Activated CD4-positive, alpha-beta T cell treated with anti-CD3 and anti-CD28 coated beads, Interleukin-2, Interleukin-6, amounts not matched to agents 100 ng/mL and 50 ng/mL, durations not matched to agents 16 hours and 8 hours (primary cell): ENCODE results near the gene TMUB2.
"Not testable (repeated sequence)": the region's sequence is repeated elsewhere in the genome, so short reads cannot be mapped to it uniquely, and the experiment has no call there.

Experiments used
- DNase-seq: peaks from one replicate; pipeline ENCODE4 v3.0.0-alpha.2; 2020

The TMUB2 gene

GRCh38 chr17:44219616-44220212, 32.9 kb downstream of the TMUB2 start, which contains the start of gene UBTF:
UBTF (minus strand) TSS chr17:44219675; CDS start chr17:44218229, 1,446 bp downstream.
- peak; percentile 69 for DNase-seq

- DNase-seq, result peak; percentile 64
Measured at GRCh38 chr17:44220213-44221083, 33.7 kb downstream of the TMUB2 start.

- DNase-seq, result peak; percentile 78
Measured at GRCh38 chr17:44221084-44221861, 34.5 kb downstream of the TMUB2 start.

- no peak for DNase-seq
Measured at GRCh38 chr17:44221862-44222111, 35.0 kb downstream of the TMUB2 start.

DNA sequence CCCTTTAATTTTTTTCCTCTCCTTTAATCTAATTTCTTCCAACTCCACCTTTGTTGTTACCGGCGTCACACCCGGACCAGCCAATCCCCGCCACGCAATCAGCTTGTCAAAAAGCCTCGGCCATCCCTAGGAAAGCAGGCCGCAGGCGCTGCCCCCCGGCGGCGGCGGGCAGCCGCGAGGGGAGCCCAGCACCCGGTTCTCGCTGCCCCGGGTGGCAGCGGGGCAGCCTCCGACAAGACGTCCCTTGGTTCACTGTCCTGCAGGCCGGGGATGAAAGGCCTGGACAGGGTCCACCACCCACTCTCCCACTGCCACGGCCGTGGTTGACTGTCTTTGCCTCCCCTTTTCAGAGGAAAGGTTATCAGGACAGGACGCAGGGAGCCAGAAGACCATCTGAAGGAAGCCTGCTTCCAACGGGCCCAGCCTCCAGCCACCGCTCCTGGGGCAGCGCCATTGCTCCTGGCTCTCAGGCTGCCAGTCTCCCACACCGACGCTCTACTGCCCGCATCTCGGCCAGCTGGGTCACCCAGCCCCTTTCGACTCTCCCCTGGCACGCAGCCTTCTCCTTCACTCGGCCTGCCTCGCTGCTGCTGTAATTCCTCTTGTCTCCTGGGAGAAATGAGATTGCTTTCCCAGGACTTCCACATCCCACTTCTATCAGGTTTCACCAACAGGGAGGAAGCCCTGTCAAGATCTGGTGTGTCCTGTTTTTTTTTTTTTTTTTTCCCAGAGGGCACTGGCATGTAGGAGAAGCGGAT, 35.5 kb downstream of the TMUB2 start:
- DNase-seq, result peak; percentile 68

DNA sequence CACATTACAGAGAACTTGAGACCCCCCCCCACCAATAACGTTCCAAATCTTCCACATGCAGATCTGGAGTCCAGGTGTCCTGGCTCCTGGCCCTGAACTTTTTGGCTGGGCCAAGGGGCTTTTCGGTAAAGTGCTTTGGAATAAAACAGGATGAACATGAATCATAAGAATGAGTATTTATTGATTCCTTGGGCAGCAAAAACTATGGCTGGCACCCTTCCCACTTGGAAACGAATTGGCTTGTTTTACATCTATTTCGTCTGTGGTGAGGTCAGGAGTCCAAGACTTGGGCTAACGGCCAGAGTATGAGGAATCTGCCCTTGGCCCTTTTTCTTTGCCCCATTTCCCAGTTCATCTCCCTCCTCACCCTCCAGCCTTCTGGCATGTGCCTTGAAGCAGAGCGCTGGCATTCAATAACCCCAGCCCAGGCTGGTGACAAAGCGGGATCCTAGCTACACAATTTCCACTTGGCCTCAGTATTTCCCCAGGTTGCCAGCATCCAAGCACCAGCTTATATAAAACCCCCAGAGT, 36.8 kb downstream of the TMUB2 start:
- DNase-seq, result no peak

- no peak for DNase-seq
Measured at GRCh38 chr17:44229090-44229489, 42.3 kb downstream of the TMUB2 start.

DNA sequence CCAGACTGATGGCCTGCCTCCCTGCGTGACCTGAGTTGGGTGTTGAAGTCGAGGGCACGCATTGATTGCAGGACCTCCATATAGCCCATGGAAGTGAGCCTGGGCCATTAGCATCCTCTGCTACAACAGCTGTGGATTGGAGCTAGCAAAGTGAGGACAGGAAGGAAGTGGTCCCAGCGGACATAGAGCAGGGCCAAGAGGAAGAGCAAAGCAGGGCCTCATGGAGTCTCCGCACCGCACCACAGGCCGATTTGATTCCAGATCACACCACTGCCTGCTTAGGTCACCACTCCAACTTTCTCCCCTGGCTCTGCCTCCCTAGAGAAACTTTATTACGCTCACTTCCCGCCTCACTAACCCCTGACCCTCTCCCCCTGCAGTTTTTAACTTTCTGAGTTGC, 43.4 kb downstream of the TMUB2 start:
- DNase-seq, result no peak

DNA sequence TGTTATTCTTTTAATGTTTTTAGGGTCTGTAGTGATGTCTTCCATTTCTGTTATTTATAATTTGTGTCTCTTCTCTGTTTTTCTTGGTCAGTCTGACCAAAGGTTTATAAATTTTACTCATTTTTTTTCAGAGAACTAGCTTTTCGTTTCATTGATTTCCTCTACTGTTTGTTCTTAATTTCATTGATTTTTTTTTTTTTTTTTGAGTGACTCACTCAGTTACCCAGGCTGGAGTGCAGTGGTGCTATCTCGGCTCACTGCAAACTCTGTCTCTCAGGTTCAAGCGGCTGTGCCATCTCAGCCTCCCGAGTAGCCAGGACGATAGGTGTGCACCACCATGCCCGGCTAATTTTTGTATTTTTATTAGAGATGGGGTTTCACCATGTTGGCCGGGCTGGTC, 45.3 kb downstream of the TMUB2 start:
- DNase-seq, result no peak

DNA sequence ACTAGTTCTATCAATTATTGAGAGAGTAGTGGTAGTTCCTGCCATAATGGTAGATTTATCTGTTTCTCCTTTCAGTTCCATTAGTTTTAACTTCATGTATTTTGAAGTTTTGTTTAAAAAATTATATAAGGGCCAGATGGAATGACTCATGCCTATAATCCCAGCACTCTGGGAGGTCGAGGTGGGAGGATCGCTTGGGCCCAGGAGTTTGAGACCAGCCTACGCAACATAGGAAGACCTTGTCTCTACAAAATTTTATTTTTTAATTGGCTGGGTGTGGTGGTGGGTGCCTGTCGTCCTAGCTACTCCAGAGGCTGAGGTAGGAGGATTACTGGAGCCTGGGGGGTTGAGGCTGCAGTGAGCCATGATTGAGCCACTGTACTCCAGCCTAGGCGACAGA, 46.8 kb downstream of the TMUB2 start:
- DNase-seq, result no peak

GRCh38 chr17:44235583-44235936, 48.8 kb downstream of the TMUB2 start:
- DNase-seq, result no peak

DNA sequence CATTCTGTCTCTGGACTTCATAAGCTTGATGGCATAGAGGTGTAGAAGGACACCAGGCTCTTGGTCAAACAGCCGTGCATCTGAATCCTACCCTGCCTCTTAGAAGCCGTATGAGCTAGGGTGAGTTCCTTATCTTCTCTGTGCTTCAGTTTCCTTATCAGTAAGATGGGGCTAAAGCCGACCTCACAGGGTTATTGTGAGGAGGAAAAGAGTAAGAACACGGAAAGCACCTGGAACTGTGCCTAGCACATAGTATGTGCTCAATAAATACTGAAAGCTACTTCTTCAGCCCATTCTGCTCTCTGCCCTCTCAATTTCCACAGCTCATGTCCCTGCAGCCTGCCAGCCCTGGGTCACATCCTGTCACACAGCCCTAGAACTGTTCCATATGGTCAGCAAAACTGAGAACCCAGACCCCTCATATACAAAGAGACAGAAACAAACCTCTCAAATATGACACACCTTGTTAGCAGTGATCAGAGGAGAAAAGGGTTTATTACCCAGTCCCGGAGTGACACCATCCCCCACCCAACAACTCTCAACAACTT, 49.7 kb downstream of the TMUB2 start:
- no peak for DNase-seq

DNA sequence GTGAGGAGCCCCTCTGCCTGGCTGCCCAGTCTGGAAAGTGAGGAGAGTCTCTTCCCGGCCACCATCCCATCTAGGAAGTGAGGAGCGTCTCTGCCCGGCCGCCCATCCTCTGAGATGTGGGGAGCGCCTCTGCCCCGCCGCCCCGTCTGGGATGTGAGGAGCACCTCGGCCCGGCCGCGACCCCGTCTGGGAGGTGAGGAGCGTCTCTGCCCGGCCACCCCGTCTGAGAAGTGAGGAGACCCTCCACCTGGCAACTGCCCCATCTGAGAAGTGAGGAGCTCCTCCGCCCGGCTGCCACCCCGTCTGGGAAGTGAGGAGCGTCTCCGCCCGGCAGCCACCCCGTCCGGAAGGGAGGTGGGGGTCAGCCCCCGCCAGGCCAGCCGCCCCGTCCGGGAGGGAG, 51.1 kb downstream of the TMUB2 start:
- DNase-seq, result not testable (repeated sequence)

DNA sequence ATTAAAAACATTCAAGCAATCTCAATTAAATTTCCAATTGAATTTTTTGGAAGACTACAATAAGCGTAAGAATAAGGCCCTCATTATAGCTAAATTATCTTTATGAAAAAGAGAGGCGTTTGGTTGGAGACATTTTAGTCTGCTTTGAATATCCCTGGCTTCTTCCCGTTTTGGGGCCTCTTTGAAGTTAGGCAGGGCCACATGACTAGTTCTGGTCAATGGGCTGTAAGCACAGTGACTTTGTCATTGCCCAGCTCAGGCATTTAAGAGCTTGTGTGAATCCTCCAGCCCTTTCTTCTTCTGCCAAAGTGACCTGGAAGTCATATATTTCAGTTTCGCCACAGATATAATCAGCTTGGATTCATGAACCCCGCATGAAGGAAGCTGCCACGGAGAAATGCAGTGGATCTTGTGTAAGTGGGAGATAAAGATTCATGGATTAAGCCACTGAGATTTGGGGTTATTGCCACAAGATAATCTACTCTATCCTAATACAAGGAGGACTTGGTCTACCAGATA, 54.4 kb downstream of the TMUB2 start:
- no peak for DNase-seq
